HG02852 (cell line): ENCODE data around the gene CPNE2.

Experiments used
- ATAC-seq: cut with Tn5 transposase; IDR thresholded peaks from one replicate; pipeline ENCODE4 v1.9.1; 2021; ENCODE audit warnings: mild to moderate bottlenecking, moderate library complexity; ENCODE audit not compliant: unreplicated experiment

CPNE2 gene

GRCh38 chr16:57123216-57123973 lies 31.0 kb downstream of the CPNE2 start:
- no peak for ATAC-seq

DNA sequence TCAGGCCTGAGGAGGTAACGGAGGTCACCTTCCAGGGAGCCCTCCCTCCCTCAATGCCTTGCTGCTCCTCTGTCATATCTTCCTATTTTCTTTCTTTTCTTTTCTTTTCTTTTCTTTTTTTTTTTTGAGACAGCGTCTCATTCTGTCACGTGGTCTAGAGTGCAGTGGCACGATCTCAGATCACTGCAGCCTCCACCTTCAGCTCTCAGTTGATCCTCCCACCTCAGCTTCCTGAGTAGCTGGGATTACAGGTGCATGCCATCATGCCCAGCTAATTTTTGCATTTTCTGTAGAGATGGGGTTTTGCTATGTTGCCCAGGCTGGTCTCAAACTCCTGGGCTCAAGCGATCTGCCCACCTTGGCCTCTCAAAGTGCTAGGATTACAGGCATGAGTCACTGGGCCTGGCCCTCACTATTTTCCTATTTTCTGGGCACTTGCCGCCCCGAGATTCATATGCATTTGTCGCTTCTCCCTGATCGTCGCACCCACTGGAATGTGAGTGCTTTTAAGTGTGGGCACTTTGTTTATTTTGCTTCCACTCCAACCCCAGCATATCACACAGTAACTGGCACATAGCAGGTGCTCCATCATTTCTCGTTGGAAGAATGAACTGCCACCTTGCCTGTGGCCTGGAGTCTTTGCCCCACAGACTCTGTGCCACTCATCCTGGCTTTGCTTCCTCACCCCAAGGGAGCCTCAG lies 31.7 kb downstream of the CPNE2 start:
- ATAC-seq, result no peak

GRCh38 chr16:57125376-57125775 lies 33.0 kb downstream of the CPNE2 start:
- no peak for ATAC-seq

- ATAC-seq, result no peak
Observed at GRCh38 chr16:57125969-57126368, 33.6 kb downstream of the CPNE2 start.

GRCh38 chr16:57126411-57126810 lies 34.0 kb downstream of the CPNE2 start:
- no peak for ATAC-seq

DNA sequence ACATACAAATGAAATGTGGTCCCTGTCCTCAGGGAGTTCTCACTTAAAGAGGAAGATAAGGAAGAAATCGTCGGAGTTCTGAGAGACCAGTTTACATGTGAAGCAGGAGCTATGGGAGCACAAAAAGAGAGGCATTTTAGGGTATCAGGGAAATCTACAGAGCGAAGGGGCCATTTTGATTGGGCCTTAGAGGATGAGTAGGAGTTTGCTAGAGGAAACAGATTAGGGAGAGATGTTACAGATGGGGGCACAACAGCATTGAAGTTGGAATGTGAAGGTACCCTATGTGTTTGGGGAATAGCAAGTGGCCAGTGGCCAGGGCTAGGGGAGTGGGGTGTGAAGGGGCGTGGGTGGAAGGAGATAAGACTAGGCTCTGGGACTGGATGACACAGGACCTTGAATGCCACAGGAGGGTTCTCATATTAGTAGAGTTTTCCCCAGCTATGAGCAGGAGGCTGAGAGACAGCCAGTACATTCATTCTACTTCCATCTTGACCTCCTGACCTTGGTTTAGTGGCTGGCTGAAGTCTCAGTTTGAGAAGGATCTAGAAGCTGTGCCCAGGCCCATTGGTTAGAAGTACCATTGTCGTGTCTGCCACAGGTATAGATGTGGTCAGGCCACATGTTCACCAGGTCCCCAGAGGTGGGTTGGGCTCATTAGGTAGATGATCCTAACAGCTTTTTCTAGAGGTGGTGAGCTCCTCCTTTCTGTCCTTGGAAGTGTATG lies 34.8 kb downstream of the CPNE2 start:
- ATAC-seq, result peak; percentile 43

- ATAC-seq, result no peak
Observed at GRCh38 chr16:57127836-57128235, 35.5 kb downstream of the CPNE2 start.

- no peak for ATAC-seq
Observed at GRCh38 chr16:57128771-57129389, 36.5 kb downstream of the CPNE2 start.

DNA sequence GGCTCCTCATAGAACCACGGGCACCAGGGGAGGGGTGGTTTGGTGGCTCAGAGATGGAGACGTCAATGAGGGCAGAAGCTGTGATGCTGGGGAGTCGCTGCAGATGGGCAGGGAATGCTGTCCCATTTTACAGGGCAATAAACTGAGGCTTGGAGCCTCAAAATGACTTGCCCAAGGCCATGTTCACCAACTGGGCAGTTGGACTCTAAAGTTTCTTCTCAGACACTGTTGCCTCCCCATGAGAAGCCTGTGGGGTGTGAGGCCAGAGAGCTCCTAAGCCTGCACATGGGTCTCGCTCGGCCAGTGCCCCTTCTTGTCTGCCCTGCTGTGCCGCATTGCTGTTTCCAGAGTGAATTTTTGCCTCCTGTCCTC lies 38.6 kb downstream of the CPNE2 start:
- ATAC-seq, result no peak

DNA sequence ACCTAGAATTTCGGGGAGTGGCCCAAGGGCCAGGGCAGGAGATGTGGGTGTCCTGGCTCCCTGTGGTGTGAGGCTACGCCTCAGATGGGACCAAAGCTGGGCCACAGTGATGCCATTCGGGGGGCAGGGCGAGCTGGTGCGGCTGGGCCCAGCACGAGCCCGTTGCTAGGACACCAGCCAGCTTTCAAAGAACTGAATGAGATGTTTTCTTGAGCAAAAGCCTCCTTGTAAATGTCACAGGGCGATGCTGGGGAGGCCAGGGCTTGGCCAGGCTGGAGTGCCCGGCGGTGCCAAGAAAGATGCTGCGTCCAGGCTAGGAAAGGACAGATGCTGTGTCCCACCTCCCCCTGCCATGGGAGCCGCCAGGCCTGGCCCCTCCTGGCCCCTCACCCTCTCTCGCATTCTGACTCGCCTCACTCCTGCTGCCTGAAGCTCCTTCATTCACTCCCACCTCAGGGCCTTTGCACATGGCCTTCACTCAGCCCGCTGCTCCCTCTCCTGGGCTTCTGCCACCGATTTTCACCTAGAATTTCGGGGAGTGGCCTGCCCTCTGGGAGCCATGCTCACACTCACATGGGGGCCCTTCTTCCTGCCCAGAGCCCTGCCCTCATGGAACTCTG lies 39.1 kb downstream of the CPNE2 start:
- no peak for ATAC-seq

- no peak for ATAC-seq
Observed at GRCh38 chr16:57132470-57132869, 40.1 kb downstream of the CPNE2 start.

DNA sequence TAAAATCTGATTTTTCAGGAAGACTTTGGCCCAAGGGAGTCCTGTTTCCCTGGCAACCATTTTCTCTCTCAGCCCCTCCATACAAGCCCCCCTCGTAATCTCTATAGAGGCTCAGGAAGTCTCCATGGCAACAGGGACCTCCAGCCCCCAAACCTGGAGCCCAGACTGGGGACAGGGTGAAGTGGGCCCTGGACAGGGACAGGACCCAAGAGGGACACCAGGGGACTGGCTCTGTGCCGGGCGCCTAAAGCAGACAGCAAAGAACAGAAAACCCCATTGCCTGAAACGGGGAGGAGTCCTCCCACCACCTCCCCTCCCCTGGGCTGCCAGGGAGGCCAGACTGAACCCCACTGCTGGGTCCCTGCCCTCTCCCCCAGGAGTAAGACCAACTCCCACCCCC lies 40.6 kb downstream of the CPNE2 start:
- ATAC-seq, result no peak

DNA sequence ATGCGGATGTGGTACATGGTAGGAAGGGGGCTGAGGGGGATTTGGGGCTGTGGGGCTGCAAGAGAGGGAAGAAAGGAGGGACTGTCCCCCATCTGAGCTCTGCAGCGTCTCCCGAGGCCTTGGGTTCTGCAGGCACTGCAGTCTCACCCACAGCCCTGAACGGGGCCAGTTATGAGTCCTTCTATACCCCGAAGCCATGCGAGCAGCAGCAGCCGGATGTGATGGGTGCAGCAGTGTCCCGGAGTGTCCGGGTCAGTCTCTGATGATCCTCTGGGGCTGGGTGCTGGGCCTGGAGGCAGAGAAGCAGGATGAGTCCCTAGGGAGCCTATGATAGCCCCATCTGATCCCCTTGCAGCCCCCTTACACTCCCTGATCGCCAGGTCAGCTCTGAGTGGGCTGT lies 41.5 kb downstream of the CPNE2 start:
- ATAC-seq, result no peak

DNA sequence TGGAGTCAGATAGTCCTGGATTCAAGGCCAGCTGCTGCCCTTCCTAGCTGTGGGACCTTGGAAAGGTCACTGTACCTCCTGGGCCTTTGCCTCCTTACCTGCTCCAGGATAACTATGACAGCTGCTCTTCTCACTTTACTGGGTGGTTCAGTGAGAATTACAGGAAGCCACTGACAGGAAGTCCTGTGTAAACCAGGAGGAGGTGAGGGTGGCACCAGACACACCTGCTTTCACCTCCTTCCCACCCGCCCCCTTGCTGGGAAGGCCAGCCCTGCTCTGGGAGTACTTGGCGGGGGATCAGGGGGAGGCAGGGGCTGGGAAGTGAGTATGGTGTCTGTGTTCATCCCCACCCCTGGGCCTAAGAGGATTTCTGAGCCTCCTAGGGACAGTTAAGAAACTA lies 42.6 kb downstream of the CPNE2 start:
- no peak for ATAC-seq

GRCh38 chr16:57137043-57137442 lies 44.7 kb downstream of the CPNE2 start:
- ATAC-seq, result no peak

DNA sequence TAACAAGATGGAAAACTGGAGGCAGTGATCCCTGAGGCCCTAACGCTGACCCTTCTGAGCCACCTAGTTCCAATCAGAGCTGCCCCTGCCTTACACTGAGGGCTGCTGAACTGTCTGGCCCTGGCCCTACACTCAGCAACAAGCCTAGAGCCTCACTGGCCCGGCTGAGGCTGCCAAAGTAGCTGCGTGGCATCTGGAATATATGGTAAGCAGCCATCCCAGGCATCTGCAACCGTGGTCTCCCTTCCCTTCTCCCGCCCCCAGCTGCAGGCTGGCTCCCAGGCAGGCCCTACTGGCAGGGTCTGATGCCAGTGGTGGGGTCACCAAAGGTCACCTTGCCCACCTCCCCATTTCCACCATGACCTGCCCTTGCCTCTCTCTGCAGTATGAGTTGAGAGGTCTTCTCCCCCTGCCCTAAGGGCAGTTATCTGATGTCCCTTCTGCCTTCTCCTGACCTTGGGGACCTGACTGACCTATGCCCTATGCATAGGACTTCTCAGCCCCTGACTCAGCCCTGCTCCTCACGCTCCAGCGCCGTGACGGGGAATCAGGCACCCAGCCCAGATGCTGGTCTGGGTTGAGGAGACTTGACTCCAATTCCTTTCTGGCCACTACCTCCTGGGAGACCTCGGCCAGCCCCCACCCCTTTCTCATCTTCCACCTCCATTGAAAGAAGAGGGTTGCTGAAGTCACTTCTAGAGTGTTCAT lies 45.3 kb downstream of the CPNE2 start:
- ATAC-seq, result no peak

- no peak for ATAC-seq
Observed at GRCh38 chr16:57138281-57138935, 46.0 kb downstream of the CPNE2 start.

GRCh38 chr16:57140931-57141668 lies 48.7 kb downstream of the CPNE2 start:
- ATAC-seq, result no peak
